Measurements from ENCODE around the gene PPP1R1B.

DNA sequence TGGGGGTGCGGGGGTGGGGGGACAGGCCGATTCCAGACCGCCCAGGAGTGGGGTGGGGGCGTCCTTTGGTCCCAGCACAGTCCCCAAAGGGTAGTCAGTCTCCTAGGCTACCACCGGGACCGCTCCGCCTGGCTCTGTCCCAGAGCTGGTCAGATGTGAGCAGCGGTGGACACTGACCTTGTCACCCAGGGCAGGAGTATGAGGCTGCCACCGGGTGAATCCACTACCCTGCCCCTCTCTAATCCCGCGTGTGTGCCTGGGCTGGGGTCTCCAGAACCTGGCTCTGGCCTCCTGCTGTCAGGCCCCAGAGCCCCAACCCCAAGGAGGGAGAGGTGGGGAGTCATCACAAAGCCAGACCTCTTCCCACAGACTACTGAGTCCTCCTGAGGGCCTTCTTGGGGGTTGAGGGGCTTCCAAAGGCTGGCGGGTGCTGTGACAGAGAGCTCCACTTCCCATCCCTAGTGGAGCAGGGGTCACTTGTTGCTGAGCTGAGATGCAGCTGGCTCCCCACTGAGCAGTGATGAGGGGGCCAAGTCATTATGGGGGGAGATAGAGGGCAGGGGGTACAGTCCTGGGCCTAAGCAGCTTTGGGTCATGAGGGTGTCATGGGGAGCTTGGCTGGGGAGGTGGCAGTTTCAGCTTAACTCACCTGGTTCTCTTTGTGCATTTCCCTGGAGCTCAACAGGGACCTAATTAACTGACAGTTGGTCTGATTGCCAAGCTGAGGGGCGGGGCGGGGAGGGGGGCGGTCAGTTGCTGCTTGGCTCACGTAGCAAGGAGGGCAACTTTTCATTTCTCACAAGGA lies 1.2 kb downstream of the PPP1R1B start:
- TF ChIP-seq, protein P1, sequence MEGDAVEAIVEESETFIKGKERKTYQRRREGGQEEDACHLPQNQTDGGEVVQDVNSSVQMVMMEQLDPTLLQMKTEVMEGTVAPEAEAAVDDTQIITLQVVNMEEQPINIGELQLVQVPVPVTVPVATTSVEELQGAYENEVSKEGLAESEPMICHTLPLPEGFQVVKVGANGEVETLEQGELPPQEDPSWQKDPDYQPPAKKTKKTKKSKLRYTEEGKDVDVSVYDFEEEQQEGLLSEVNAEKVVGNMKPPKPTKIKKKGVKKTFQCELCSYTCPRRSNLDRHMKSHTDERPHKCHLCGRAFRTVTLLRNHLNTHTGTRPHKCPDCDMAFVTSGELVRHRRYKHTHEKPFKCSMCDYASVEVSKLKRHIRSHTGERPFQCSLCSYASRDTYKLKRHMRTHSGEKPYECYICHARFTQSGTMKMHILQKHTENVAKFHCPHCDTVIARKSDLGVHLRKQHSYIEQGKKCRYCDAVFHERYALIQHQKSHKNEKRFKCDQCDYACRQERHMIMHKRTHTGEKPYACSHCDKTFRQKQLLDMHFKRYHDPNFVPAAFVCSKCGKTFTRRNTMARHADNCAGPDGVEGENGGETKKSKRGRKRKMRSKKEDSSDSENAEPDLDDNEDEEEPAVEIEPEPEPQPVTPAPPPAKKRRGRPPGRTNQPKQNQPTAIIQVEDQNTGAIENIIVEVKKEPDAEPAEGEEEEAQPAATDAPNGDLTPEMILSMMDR (IDR thresholded peaks at IDR 0.05) = no peak
- TF ChIP-seq POLR2A (IDR thresholded peaks at IDR 0.05) = no peak

Measured in adrenal gland (tissue), 5 donors.